Neural progenitor cell (in vitro differentiated cells): ENCODE results near the gene LILRB2. TPM values are rescaled to one million over a fixed set of nuclear protein-coding genes. Genes with fewer than 3 reads are reported as not detected.

ENCODE experiments used
- DNase-seq: peaks from one replicate; pipeline ENCODE4 v3.0.0-alpha.2; 2016; ENCODE audit warnings: low spot score
- H2AFZ ChIP-seq: fragments of 200-600 bp; sonication (generic); replicated peaks from 2 replicates; pipeline ENCODE4 v1.6.1; 2016; ENCODE audit warnings: antibody characterized with exemption
- H3F3A ChIP-seq: fragments of 200-600 bp; sonication (generic); 2 replicates; pipeline ENCODE4 v1.6.1; 2016; ENCODE audit warnings: antibody characterized with exemption, low read depth
- H3K27ac ChIP-seq: fragments of 200-600 bp; sonication (generic); 2 replicates; pipeline ENCODE4 v1.5.1; 2016; ENCODE audit warnings: mild to moderate bottlenecking
- H3K27me3 ChIP-seq: fragments of 200-600 bp; sonication (generic); 2 replicates; pipeline ENCODE4 v1.6.1; 2016; ENCODE audit warnings: mild to moderate bottlenecking, moderate library complexity
- H3K36me3 ChIP-seq: fragments of 200-600 bp; sonication (generic); 2 replicates; pipeline ENCODE4 v1.5.1; 2016
- H3K4me1 ChIP-seq: fragments of 200-600 bp; sonication (generic); 2 replicates; pipeline ENCODE4 v1.6.1; 2016; ENCODE audit warnings: mixed run types
- H3K4me2 ChIP-seq: fragments of 200-600 bp; sonication (generic); 2 replicates; pipeline ENCODE4 v1.6.1; 2016
- H3K4me3 ChIP-seq: fragments of 200-600 bp; sonication (generic); 2 replicates; pipeline ENCODE4 v1.5.1; 2016
- H3K79me2 ChIP-seq: fragments of 200-600 bp; sonication (generic); 2 replicates; pipeline ENCODE4 v1.6.1; 2016; ENCODE audit warnings: low read depth
- H3K9ac ChIP-seq: fragments of 200-600 bp; sonication (generic); 2 replicates; pipeline ENCODE4 v1.6.1; 2016
- H3K9me3 ChIP-seq: fragments of 200-600 bp; sonication (generic); 2 replicates; pipeline ENCODE4 v1.5.1; 2016; ENCODE audit warnings: low read depth
- H4K20me1 ChIP-seq: fragments of 200-600 bp; sonication (generic); 2 replicates; pipeline ENCODE4 v1.6.1; 2016; ENCODE audit warnings: low read depth
- H3K27ac Mint-ChIP-seq: 3 replicates; pipeline ENCODE4 v1.8.0; 2021; ENCODE audit warnings: mixed read lengths
- H3K27me3 Mint-ChIP-seq: 2 replicates; pipeline ENCODE4 v1.8.0; 2022; ENCODE audit warnings: low read depth, mild to moderate bottlenecking, inconsistent platforms, moderate library complexity, mixed read lengths; ENCODE audit not compliant: insufficient read depth
- H3K36me3 Mint-ChIP-seq: 3 replicates; pipeline ENCODE4 v1.8.0; 2021; ENCODE audit warnings: mixed read lengths
- H3K4me1 Mint-ChIP-seq: 3 replicates; pipeline ENCODE4 v1.8.0; 2021; ENCODE audit warnings: mixed read lengths
- H3K4me3 Mint-ChIP-seq: 3 replicates; pipeline ENCODE4 v1.8.0; 2021; ENCODE audit warnings: mild to moderate bottlenecking, moderate library complexity, mixed read lengths
- H3K9me3 Mint-ChIP-seq: 3 replicates; pipeline ENCODE4 v1.8.0; 2020; ENCODE audit warnings: mixed read lengths
- CTCF ChIP-seq: fragments of 200-600 bp; sonication (generic); IDR thresholded peaks from 2 replicates; pipeline ENCODE4 v1.5.1; 2017; ENCODE audit warnings: antibody characterized with exemption, mild to moderate bottlenecking
- EZH2 ChIP-seq: fragments of 200-600 bp; sonication (generic); IDR thresholded peaks from 2 replicates; pipeline ENCODE4 v1.6.1; 2017; ENCODE audit warnings: antibody characterized with exemption, mild to moderate bottlenecking, moderate library complexity
- EZH2phosphoT487 ChIP-seq: fragments of 200-600 bp; sonication (generic); IDR thresholded peaks from 2 replicates; pipeline ENCODE4 v1.6.1; 2017; ENCODE audit warnings: antibody characterized with exemption
- total RNA-seq: library from RNA; depleted of rRNA; stranded (reverse); fragments of >200 nt; gene quantifications from 2 replicates; pipeline ENCODE4 v1.2.3, GENCODE V29; 2015; ENCODE audit warnings: low replicate concordance

LILRB2 gene
- total RNA-seq, 1 donor from 2014 or later, result not detected

GRCh38 chr19:54317108-54317964 is 36.4 kb upstream of the LILRB2 start:
- Histone ChIP-seq H2AFZ (no peak overlapping the region), H3K27ac (no peak overlapping the region), H3K9ac (no peak overlapping the region), H3K4me3 (no peak overlapping the region), H3K9me3 (no peaks in the 10 kb centered on the region), H3K4me1 (no peaks in the 10 kb centered on the region), H4K20me1 (no peaks in the 10 kb centered on the region), H3K27me3 (no peaks in the 10 kb centered on the region), H3K4me2 (no peak overlapping the region), H3K79me2 (no peaks in the 10 kb centered on the region), H3F3A (no peaks in the 10 kb centered on the region), H3K36me3 (no peaks in the 10 kb centered on the region)
- H3K4me3 Mint-ChIP-seq, result no peak overlapping the region
- TF ChIP-seq EZH2phosphoT487 (no peak), EZH2 (no peak)
- H3K27ac Mint-ChIP-seq, result no peak overlapping the region
- H3K27me3 Mint-ChIP-seq, result peaks cover 10% of the 10 kb centered on the region
- DNase-seq, result no peak
- H3K4me1 Mint-ChIP-seq, result no peaks in the 10 kb centered on the region
- H3K9me3 Mint-ChIP-seq, result peaks cover 14% of the 10 kb centered on the region
- no peaks in the 10 kb centered on the region for H3K36me3 Mint-ChIP-seq

GRCh38 chr19:54316746-54317107 is 35.8 kb upstream of the LILRB2 start:
- no peak for TF ChIP-seq CTCF
- Histone ChIP-seq H3K4me2 (no peak overlapping the region), H3K4me1 (no peaks in the 10 kb centered on the region), H3K27ac (no peak overlapping the region), H3K79me2 (no peaks in the 10 kb centered on the region), H3K4me3 (no peak overlapping the region), H3K9ac (no peak overlapping the region), H3K36me3 (no peaks in the 10 kb centered on the region), H3F3A (no peaks in the 10 kb centered on the region), H3K9me3 (no peaks in the 10 kb centered on the region), H2AFZ (no peak overlapping the region), H4K20me1 (no peaks in the 10 kb centered on the region), H3K27me3 (no peaks in the 10 kb centered on the region)
- H3K27me3 Mint-ChIP-seq, result peaks cover 4% of the 10 kb centered on the region
- H3K4me3 Mint-ChIP-seq, result no peak overlapping the region
- H3K36me3 Mint-ChIP-seq, result no peaks in the 10 kb centered on the region
- peaks cover 8% of the 10 kb centered on the region for H3K9me3 Mint-ChIP-seq
- no peaks in the 10 kb centered on the region for H3K4me1 Mint-ChIP-seq
- peak; percentile 24 for DNase-seq
- H3K27ac Mint-ChIP-seq, result no peak overlapping the region

GRCh38 chr19:54315956-54316355 is 35.0 kb upstream of the LILRB2 start:
- no peaks in the 10 kb centered on the region for H3K27me3 ChIP-seq
- no peak overlapping the region for H3K27ac Mint-ChIP-seq
- H2AFZ ChIP-seq, result no peak overlapping the region

More at GRCh38 chr19:54315956-54316355, 35.0 kb upstream of the LILRB2 start:
- Histone ChIP-seq H3F3A (no peaks in the 10 kb centered on the region), H3K9me3 (no peaks in the 10 kb centered on the region), H4K20me1 (no peaks in the 10 kb centered on the region), H3K4me2 (no peak overlapping the region), H3K79me2 (no peaks in the 10 kb centered on the region), H3K9ac (no peak overlapping the region), H3K4me3 (no peak overlapping the region), H3K36me3 (no peaks in the 10 kb centered on the region), H3K4me1 (no peaks in the 10 kb centered on the region), H3K27ac (no peak overlapping the region)
- TF ChIP-seq EZH2phosphoT487 (no peak), CTCF (no peak), EZH2 (no peak)
- no peaks in the 10 kb centered on the region for H3K4me1 Mint-ChIP-seq
- peaks cover 2% of the 10 kb centered on the region for H3K27me3 Mint-ChIP-seq
- no peak overlapping the region for H3K4me3 Mint-ChIP-seq
- H3K36me3 Mint-ChIP-seq, result no peaks in the 10 kb centered on the region
- DNase-seq, result no peak
- H3K9me3 Mint-ChIP-seq, result peaks cover 2% of the 10 kb centered on the region
